ENCODE measurements around the gene SLC25A47. TPM values are rescaled to one million over a fixed set of nuclear protein-coding genes. Genes with fewer than 3 reads are reported as not detected.

SLC25A47 gene
- total RNA-seq, 1 donor: not detected

DNA sequence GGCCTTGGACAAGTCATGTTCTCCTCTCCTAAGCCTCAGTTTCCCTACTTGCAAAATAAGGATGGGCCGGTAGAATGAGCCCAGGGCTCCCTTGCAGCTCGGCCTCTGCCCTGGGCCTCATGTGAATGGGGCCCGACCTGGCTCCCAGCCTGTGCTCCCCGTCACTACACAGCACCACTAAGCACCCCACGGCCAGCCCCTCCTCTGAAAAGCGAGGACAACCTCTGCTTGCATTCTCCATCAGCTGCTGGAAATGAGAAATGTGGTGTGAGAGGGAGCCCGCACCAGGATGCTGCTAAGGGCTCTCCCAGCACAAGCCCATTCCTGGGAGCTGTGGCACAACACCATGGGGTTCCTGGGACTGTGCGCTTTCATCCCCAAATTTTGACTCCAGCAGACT lies 10.2 kb downstream of the SLC25A47 start:
- no peak overlapping the region for H3K4me3 ChIP-seq (ENCODE audit: low read depth, low read length)
- TF ChIP-seq, protein P1, sequence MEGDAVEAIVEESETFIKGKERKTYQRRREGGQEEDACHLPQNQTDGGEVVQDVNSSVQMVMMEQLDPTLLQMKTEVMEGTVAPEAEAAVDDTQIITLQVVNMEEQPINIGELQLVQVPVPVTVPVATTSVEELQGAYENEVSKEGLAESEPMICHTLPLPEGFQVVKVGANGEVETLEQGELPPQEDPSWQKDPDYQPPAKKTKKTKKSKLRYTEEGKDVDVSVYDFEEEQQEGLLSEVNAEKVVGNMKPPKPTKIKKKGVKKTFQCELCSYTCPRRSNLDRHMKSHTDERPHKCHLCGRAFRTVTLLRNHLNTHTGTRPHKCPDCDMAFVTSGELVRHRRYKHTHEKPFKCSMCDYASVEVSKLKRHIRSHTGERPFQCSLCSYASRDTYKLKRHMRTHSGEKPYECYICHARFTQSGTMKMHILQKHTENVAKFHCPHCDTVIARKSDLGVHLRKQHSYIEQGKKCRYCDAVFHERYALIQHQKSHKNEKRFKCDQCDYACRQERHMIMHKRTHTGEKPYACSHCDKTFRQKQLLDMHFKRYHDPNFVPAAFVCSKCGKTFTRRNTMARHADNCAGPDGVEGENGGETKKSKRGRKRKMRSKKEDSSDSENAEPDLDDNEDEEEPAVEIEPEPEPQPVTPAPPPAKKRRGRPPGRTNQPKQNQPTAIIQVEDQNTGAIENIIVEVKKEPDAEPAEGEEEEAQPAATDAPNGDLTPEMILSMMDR (IDR thresholded peaks at IDR 0.05; ENCODE audit: insufficient read depth, low read depth, low read length): no peak
- no peak for DNase-seq (ENCODE audit: low read depth)

DNA sequence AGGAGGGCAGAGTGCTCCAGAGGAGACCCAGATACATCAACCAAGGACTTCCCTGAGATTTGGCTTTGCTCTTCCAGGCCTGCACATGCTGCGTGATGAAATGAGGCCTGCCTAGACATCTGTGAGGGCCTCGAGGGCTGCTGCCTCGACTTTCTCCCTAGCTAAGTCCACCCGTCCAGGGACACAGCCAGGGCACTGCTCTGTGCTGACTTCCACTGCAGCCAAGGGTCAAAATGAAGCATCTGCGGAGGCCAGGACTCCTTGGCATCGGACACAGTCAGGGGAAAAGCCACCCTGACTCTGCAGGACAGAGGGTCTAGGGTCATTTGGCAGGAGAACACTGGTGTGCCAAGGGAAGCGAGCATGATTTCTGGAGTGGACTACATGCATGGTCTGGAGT lies 10.7 kb downstream of the SLC25A47 start:
- no peak for DNase-seq (ENCODE audit: low read depth)
- no peak overlapping the region for H3K4me3 ChIP-seq (ENCODE audit: low read depth, low read length)
- TF ChIP-seq, protein P1 (IDR thresholded peaks at IDR 0.05; ENCODE audit: insufficient read depth, low read depth, low read length): no peak

- TF ChIP-seq, protein P1 (IDR thresholded peaks at IDR 0.05; ENCODE audit: insufficient read depth, low read depth, low read length): no peak
- DNase-seq (ENCODE audit: low read depth): no peak
- H3K4me3 ChIP-seq (ENCODE audit: low read depth, low read length): no peak overlapping the region
Observed at GRCh38 chr14:100334904-100335303, 11.8 kb downstream of the SLC25A47 start.

- no peak overlapping the region for H3K4me3 ChIP-seq (ENCODE audit: low read depth, low read length)
- TF ChIP-seq, protein P1 (IDR thresholded peaks at IDR 0.05; ENCODE audit: insufficient read depth, low read depth, low read length): no peak
- no peak for DNase-seq (ENCODE audit: low read depth)
Observed at GRCh38 chr14:100336618-100337530, 13.7 kb downstream of the SLC25A47 start.

GRCh38 chr14:100339766-100340422 lies 16.8 kb downstream of the SLC25A47 start:
- no peak for DNase-seq (ENCODE audit: low read depth)
- TF ChIP-seq, protein P1 (IDR thresholded peaks at IDR 0.05; ENCODE audit: insufficient read depth, low read depth, low read length): no peak
- no peak overlapping the region for H3K4me3 ChIP-seq (ENCODE audit: low read depth, low read length)

- TF ChIP-seq, protein P1 (IDR thresholded peaks at IDR 0.05; ENCODE audit: insufficient read depth, low read depth, low read length): no peak
- H3K4me3 ChIP-seq (ENCODE audit: low read depth, low read length): no peak overlapping the region
- DNase-seq (ENCODE audit: low read depth): no peak
Observed at GRCh38 chr14:100340423-100340813, 17.3 kb downstream of the SLC25A47 start.

All from fibroblast of villous mesenchyme (primary cell).